Heart right ventricle (tissue), 16 donors: ENCODE data around the gene CADM1. TPM values are rescaled to one million over a fixed set of nuclear protein-coding genes. Genes with fewer than 3 reads are reported as not detected.

ENCODE experiments used
- ATAC-seq, 8 donors: fragments of 200-7000 bp; cut with Tn5 transposase; one replicate each; pipeline ENCODE4 v1.9.1; 2020; ENCODE audit warnings: mild to moderate bottlenecking in 8 of 8, moderate library complexity in 8 of 8, moderate number of reproducible peaks in 1 of 8
- DNase-seq, 2 donors: peaks; one replicate each; pipeline ENCODE4 v3.0.0-alpha.2; 2020
- H3K27ac ChIP-seq, 10 donors: fragments of 200-600 bp; sonication (generic) in 2 of 10; one replicate each; pipeline versions ENCODE4 v1.5.0 to v1.8.0; 2020 to 2022; ENCODE audit warnings: mild to moderate bottlenecking in 3 of 10
- H3K27me3 ChIP-seq, 7 donors: fragments of 200-600 bp; one replicate each; pipeline ENCODE4 v1.8.0; 2021 to 2022; ENCODE audit warnings: mild to moderate bottlenecking in 2 of 7
- H3K36me3 ChIP-seq, 9 donors: fragments of 200-600 bp; sonication (generic) in 1 of 9; one replicate each; pipeline versions ENCODE4 v1.5.0 to v1.8.0; 2020 to 2022; ENCODE audit warnings: mild to moderate bottlenecking in 2 of 9
- H3K4me1 ChIP-seq, 9 donors: fragments of 200-600 bp; sonication (generic) in 1 of 9; one replicate each; pipeline versions ENCODE4 v1.5.0 to v1.8.0; 2020 to 2022; ENCODE audit warnings: mild to moderate bottlenecking in 4 of 9
- H3K4me3 ChIP-seq, 10 donors: fragments of 200-600 bp; sonication (generic) in 2 of 10; one replicate each; pipeline versions ENCODE4 v1.5.0 to v1.8.0; 2020 to 2022; ENCODE audit warnings: mild to moderate bottlenecking in 7 of 10, moderate library complexity in 2 of 10
- H3K9me3 ChIP-seq, 11 donors: fragments of 200-600 bp in 10 of 11; sonication (generic) in 2 of 11; one replicate each; pipeline versions ENCODE4 v1.5.0 to v1.8.0; 2013 to 2022; ENCODE audit warnings: mild to moderate bottlenecking in 2 of 11, control low read depth in 1 of 11, moderate library complexity in 1 of 11
- CTCF ChIP-seq, 9 donors: fragments of 200-600 bp; sonication (generic) in 2 of 9; IDR thresholded peaks; one replicate each; pipeline versions ENCODE4 v1.5.0 to v1.8.0; 2021 to 2022; ENCODE audit warnings: antibody characterized with exemption in 9 of 9, mild to moderate bottlenecking in 5 of 9, moderate library complexity in 1 of 9
- WGBS, 2 donors: extraction: QIAGEN DNeasy Blood & Tissue Kit; methylation state at CpG; one replicate each; pipeline ENCODE4 v1.1.7; 2013; ENCODE audit warnings: inconsistent platforms in 1 of 2; 5-methylcytosine and 5-hydroxymethylcytosine counted together
- intact Hi-C, 10 donors: fragments of 100-400 bp; cut with DNase I; formaldehyde crosslinking; loops; one replicate each; pipeline versions ENCODE4 v1.11.1 to v1.14.2; 2022
- polyA plus RNA-seq, 2 donors: library from polyadenylated mRNA; stranded (reverse); fragments of 200-250 nt; gene quantifications; one replicate each; pipeline ENCODE4 v1.2.3, GENCODE V29; 2013
- total RNA-seq, 10 donors: library from RNA; stranded (reverse); fragmentation: NEBNext Ultra II Directional in 3 of 10; extraction: Animal tissue kit (Norgen Biotek cat#: 25700) in 3 of 10; gene quantifications; one replicate each; pipeline versions ENCODE4 v1.2.1 to v1.2.4, GENCODE V29; 2021 to 2023
- donor health status: Arrhythmogenic right ventricular cardiomyopathy.
- donor health status: ischemic (EF 13 %, LVEDD 7.1; RV severe dilation, severe dysfunction).
- donor health status: healthy with polysubstance abuse.
- donor health status: DM: no; HTN: yes; CAD: no.
- donor health status: DM: no; HTN: no; CAD: no.
- donor health status: ischemic (EF 25% LVEDD 6.9; RV normal size, moderate dysfunction).
- donor health status: ischemic (EF 25% LVEDD 5.7; RV mildly dilated, moderate dysfunction).
- donor health status: healthy.
- donor health status: DM: yes; HTN: yes; CAD: no.
- donor health status: Ischemic cardiomyopathy.
- donor health status: ischemic (EF 35%, LVEDD 5.7; RV mildly dilated, moderate dysfunction).
- donor health status: nonischemic (EF 11% LVEDD 7.7; RV severe dilation, severe dysfunction).
- donor health status: DM: yes; HTN: yes; CAD: no.
- donor health status: PGD.
- donor health status: ischemic (EF 29% LVEDD 5.4; RV normal size, mild dysfunction).
- donor health status: nonischemic (EF 23%, LVEDD 6.1; RV moderate dilation, normal function).

The CADM1 gene
- total and polyA plus RNA-seq, 12 donors, result 10.2 to 83.0 (median 41.4) TPM

- no peaks in the 10 kb centered on the region for H3K9me3 ChIP-seq
- intact Hi-C loops, result no loop called here
- no peaks in the 10 kb centered on the region for H3K27me3 ChIP-seq
- peak in 6 of 8 donors; percentile 35 to 84 (median 62) for ATAC-seq
- peaks cover 0 to 15% (median 0%) of the 10 kb centered on the region in 9 donors for H3K4me1 ChIP-seq
- H3K27ac ChIP-seq, result no peak overlapping the region
- no peak for DNase-seq
- no peaks in the 10 kb centered on the region for H3K36me3 ChIP-seq
- 44 to 51% methylated on average over 4 of the region's 4 CpGs for WGBS, 2 donors
- no peak overlapping the region for H3K4me3 ChIP-seq
- TF ChIP-seq CTCF (IDR thresholded peaks at IDR 0.05), result no peak
Observed at GRCh38 chr11:115272925-115273324, 231.3 kb downstream of the CADM1 start.

- intact Hi-C loops, result no loop called here
- H3K9me3 ChIP-seq, result no peaks in the 10 kb centered on the region
Observed at GRCh38 chr11:115271643-115272042, 232.6 kb downstream of the CADM1 start.

DNA sequence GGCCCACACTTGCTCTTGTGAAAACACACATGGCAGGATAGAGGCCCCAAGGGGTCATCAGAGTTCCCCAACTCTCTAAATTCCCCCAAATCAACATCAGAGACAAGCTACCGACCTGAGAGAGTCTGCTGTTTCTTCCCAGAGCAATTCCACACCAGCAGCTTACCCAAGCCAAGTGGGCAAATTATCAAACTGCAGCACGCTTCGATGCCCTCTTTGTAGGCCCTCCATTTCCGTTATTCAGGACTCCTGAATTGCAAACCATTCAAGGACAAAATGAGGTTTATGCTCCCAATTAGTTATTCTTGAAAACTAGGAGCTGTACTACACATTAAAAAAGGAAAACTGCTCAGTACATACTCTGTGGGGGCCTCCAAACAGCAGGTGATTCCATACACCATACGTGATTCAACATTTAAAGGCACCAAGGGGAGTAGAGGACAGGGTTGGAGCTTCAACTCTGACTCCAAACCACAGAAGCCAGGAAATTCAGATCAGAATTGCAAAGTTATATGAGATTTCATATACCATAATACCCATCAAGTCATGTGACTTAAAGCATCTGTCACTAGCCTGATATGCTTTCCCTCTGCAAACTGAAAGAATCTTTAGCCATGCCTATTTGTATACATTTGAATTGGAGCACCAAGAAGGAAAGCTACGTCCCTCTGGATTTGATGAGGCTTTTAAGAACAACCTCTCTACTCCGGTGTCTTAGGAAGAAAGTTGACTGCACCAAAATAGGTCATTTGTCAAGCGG lies 234.8 kb downstream of the CADM1 start:
- DNase-seq (no peak), ATAC-seq (no peak)
- no peak for TF ChIP-seq CTCF (IDR thresholded peaks at IDR 0.05)
- Histone ChIP-seq H3K27me3 (no peaks in the 10 kb centered on the region), H3K4me1 (peaks cover 0 to 28% (median 3%) of the 10 kb centered on the region in 9 donors), H3K27ac (no peak overlapping the region), H3K9me3 (no peaks in the 10 kb centered on the region), H3K4me3 (no peak overlapping the region), H3K36me3 (no peaks in the 10 kb centered on the region)
- intact Hi-C loops, result no loop called here
- 79 to 81% methylated on average over 8 of the region's 8 CpGs for WGBS, 2 donors

More at GRCh38 chr11:115271643-115272042, 232.6 kb downstream of the CADM1 start:
- no peak for ATAC-seq
- no peaks in the 10 kb centered on the region for H3K27me3 ChIP-seq
- H3K36me3 ChIP-seq, result no peaks in the 10 kb centered on the region
- H3K4me3 ChIP-seq, result no peak overlapping the region
- no peak for TF ChIP-seq CTCF (IDR thresholded peaks at IDR 0.05)
- H3K27ac ChIP-seq, result no peak overlapping the region
- H3K4me1 ChIP-seq, result peaks cover 0 to 26% (median 3%) of the 10 kb centered on the region in 9 donors
- DNase-seq, result no peak

- DNase-seq, result no peak
- no peak for TF ChIP-seq CTCF (IDR thresholded peaks at IDR 0.05)
- Histone ChIP-seq H3K4me1 (peaks cover 0 to 29% (median 3%) of the 10 kb centered on the region in 9 donors), H3K9me3 (no peaks in the 10 kb centered on the region), H3K36me3 (no peaks in the 10 kb centered on the region), H3K27me3 (no peaks in the 10 kb centered on the region), H3K4me3 (no peak overlapping the region), H3K27ac (peak overlapping the region in 5 of 10 donors; percentile 36 to 60 (median 52))
- 50 to 60% methylated on average over 7 of the region's 7 CpGs for WGBS, 2 donors
- peak in 5 of 8 donors; percentile 39 to 71 (median 47) for ATAC-seq
- intact Hi-C loops, result no loop called here
Observed at GRCh38 chr11:115267871-115268270, 236.3 kb downstream of the CADM1 start.
